Epithelial cell of proximal tubule (primary cell): ENCODE data around the gene MUC13. TPM values are rescaled to one million over a fixed set of nuclear protein-coding genes. Genes with fewer than 3 reads are reported as not detected.
"Not testable (repeated sequence)": the region's sequence is repeated elsewhere in the genome, so short reads cannot be mapped to it uniquely, and the experiment has no call there.

Experiments used
- DNase-seq: peaks from one replicate; pipeline ENCODE4 v3.0.0-alpha.2; 2011; ENCODE audit warnings: low read depth
- H3K4me3 ChIP-seq: 2 replicates; pipeline ENCODE4 v1.5.1; 2011; ENCODE audit warnings: low read depth, mild to moderate bottlenecking, low read length
- total RNA-seq: library from RNA; depleted of rRNA; stranded (reverse); fragments of >200 nt; gene quantifications from 2 replicates; pipeline ENCODE4 v1.2.3, GENCODE V29; 2015
- TF ChIP-seq, protein P1 (sequence below): conservative IDR thresholded peaks from 2 replicates; pipeline ENCODE4 v1.5.1; 2012; ENCODE audit warnings: low read depth, mild to moderate bottlenecking, low read length

The MUC13 gene
- total RNA-seq, 1 donor from 2014 or later = not detected

- TF ChIP-seq, protein P1, sequence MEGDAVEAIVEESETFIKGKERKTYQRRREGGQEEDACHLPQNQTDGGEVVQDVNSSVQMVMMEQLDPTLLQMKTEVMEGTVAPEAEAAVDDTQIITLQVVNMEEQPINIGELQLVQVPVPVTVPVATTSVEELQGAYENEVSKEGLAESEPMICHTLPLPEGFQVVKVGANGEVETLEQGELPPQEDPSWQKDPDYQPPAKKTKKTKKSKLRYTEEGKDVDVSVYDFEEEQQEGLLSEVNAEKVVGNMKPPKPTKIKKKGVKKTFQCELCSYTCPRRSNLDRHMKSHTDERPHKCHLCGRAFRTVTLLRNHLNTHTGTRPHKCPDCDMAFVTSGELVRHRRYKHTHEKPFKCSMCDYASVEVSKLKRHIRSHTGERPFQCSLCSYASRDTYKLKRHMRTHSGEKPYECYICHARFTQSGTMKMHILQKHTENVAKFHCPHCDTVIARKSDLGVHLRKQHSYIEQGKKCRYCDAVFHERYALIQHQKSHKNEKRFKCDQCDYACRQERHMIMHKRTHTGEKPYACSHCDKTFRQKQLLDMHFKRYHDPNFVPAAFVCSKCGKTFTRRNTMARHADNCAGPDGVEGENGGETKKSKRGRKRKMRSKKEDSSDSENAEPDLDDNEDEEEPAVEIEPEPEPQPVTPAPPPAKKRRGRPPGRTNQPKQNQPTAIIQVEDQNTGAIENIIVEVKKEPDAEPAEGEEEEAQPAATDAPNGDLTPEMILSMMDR = no peak
- DNase-seq = no peak
- no peak overlapping the region for H3K4me3 ChIP-seq
These were observed 30.9 kb upstream of the MUC13 start for GRCh38 chr3:124965413-124965812.

DNA sequence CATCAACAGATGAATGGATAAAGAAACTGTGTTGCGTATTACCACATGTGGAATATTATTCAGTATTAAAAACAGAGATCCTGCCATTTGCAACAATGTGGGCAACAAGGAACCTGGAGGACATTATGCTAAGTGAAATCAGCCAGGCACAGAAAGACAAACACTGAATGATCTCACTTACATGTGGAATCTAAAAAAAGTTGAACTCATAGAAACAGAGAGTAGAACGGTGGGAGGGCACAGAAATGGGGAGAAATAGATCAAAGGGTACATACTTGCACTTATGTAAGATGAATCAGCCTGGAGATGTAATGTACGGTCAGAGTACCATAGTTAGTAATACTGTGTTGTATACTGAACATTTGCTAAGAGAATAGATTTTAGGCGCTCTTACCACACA, 29.8 kb upstream of the MUC13 start:
- no peak overlapping the region for H3K4me3 ChIP-seq
- TF ChIP-seq, protein P1 = no peak
- DNase-seq = no peak

GRCh38 chr3:124963755-124964154, 29.2 kb upstream of the MUC13 start:
- no peak for DNase-seq
- H3K4me3 ChIP-seq = no peak overlapping the region
- TF ChIP-seq, protein P1 = no peak

DNA sequence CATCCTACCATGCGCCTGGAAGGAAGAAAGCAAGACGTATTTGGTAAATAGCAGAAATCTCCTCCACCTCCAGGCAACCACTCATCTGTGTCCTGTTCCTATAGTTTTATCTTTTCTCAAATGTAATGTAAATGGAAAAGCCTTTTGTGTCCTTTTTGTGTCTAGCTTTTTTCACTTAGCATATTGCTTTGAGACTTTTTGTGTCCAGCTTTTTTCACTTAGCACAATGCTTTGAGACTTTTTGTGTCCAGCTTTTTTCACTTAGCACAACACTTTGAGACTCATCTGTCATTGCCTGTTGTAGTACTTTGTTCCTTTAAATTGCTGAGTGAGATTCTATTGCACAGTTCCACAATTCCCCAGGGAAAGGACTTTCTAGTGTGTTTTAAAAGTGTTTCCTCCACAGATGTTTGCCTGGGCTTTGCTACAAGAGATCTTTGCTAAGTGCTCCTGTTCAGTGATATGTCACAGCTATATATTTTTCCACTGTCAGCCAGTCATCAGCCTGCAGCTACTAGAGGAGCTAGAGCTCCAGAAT, 27.9 kb upstream of the MUC13 start:
- H3K4me3 ChIP-seq = no peak overlapping the region
- DNase-seq = no peak
- TF ChIP-seq, protein P1 = no peak

GRCh38 chr3:124960698-124961097, 26.1 kb upstream of the MUC13 start:
- TF ChIP-seq, protein P1 = no peak
- no peak for DNase-seq

DNA sequence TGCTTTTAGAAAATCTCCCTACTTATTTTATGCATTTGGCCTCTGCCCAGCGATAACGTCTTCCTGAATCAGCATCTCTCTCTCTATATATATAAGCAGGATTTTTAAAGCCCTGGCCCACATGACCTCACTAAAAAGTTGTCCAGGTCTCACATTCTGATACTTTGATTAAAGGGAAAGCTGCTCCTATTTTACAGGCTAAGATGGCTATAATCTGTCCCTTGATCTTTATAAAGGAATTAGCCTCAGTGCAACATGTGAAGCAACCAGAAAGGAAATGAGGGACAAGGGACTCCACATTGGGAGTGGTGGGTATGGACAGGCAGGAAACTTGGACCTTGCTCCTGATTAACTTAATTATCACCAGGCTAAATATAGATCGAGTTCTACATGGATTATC, 25.6 kb upstream of the MUC13 start:
- H3K4me3 ChIP-seq = no peak overlapping the region
- no peak for DNase-seq
- TF ChIP-seq, protein P1 = no peak

More at GRCh38 chr3:124960698-124961097, 26.1 kb upstream of the MUC13 start:
- no peak overlapping the region for H3K4me3 ChIP-seq

DNA sequence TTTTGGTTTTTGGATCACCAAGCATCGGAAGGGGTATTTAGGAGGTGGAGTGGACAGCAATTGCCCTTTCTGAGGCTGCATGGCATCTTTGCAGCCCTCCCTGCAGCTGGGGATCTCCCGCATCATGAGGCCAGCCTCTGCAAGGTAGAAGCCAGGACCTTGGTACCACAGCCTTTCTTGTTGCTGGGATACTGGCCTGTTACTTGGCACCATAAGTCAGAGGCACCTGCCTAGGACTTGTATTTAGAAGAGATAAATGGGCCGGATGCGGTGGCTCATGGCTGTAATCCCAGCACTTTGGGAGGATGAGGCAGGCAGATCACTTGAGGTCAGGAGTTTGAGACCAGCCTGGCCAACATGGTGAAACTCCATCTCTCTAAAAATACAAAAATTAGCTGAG, 23.4 kb upstream of the MUC13 start:
- H3K4me3 ChIP-seq, DNase-seq: not testable (repeated sequence)
